MCF 10A (cell line): ENCODE data around the gene FARP1. TPM values are rescaled to one million over a fixed set of nuclear protein-coding genes. Genes with fewer than 3 reads are reported as not detected.

Experiments used
- BruUV-seq: library from RNA; stranded (reverse); fragments of 400-500 nt; replicated peaks from 2 replicates; lab custom pipeline; 2021; lab: Mats Ljungman, UMichigan
- CTCF ChIA-PET: fragments of 300-600 bp; sonication (Branson Sonifier 250); formaldehyde crosslinking; extraction: SDS; loops from one replicate; lab custom pipeline; 2021; ENCODE audit warnings: antibody characterized with exemption, inconsistent platforms; lab: Yijun Ruan, JAX
- POLR2A ChIA-PET: fragments of 300-600, 350-650 bp; sonication (Branson Sonifier 250); formaldehyde crosslinking; extraction: SDS; loops from one replicate; lab custom pipeline; 2020; ENCODE audit warnings: antibody characterized with exemption, inconsistent platforms; lab: Yijun Ruan, JAX
- DNase-seq: peaks from one replicate; pipeline ENCODE4 v3.0.0-alpha.2; 2018; ENCODE audit not compliant: unreplicated experiment
- H3K27ac Mint-ChIP-seq: one replicate; pipeline ENCODE4 v1.8.0; 2022; ENCODE audit warnings: mild to moderate bottlenecking, low read depth, mixed read lengths; ENCODE audit not compliant: unreplicated experiment
- H3K27me3 Mint-ChIP-seq: one replicate; pipeline ENCODE4 v1.8.0; 2022; ENCODE audit warnings: mixed read lengths; ENCODE audit not compliant: insufficient read depth, unreplicated experiment
- H3K36me3 Mint-ChIP-seq: one replicate; pipeline ENCODE4 v1.8.0; 2022; ENCODE audit warnings: mild to moderate bottlenecking, moderate library complexity, mixed read lengths; ENCODE audit not compliant: insufficient read depth, unreplicated experiment
- H3K4me1 Mint-ChIP-seq: one replicate; pipeline ENCODE4 v1.8.0; 2022; ENCODE audit warnings: mixed read lengths; ENCODE audit not compliant: insufficient read depth, unreplicated experiment
- H3K4me3 Mint-ChIP-seq: one replicate; pipeline ENCODE4 v1.8.0; 2022; ENCODE audit warnings: mild to moderate bottlenecking, moderate library complexity, mixed read lengths; ENCODE audit not compliant: unreplicated experiment
- H3K9me3 Mint-ChIP-seq: one replicate; pipeline ENCODE4 v1.8.0; 2022; ENCODE audit warnings: mixed read lengths; ENCODE audit not compliant: unreplicated experiment
- CTCF ChIP-seq: fragments of 200-600 bp; IDR thresholded peaks from one replicate; pipeline ENCODE4 v1.8.0; 2022; ENCODE audit warnings: antibody characterized with exemption, mild to moderate bottlenecking; ENCODE audit not compliant: unreplicated experiment
- intact Hi-C: fragments of 100-400 bp; cut with micrococcal nuclease; formaldehyde crosslinking; loops from 2 replicates; pipeline ENCODE4 v1.14.1; 2022
- total RNA-seq: library from RNA; stranded (reverse); gene quantifications from 2 replicates; pipeline ENCODE4 v1.2.3, GENCODE V29; 2022

FARP1 gene
- total RNA-seq, 1 experiment from 2014 or later: 30.1 TPM

- POLR2A ChIA-PET: no interaction called here
- CTCF ChIA-PET: no interaction called here
- no peak for DNase-seq
- no peaks in the 10 kb centered on the region for H3K27me3 Mint-ChIP-seq
- no peaks in the 10 kb centered on the region for H3K4me1 Mint-ChIP-seq
- H3K27ac Mint-ChIP-seq: no peak overlapping the region
- no peaks in the 10 kb centered on the region for H3K9me3 Mint-ChIP-seq
- no TSS peak for BruUV-seq
- H3K4me3 Mint-ChIP-seq: no peak overlapping the region
- TF ChIP-seq CTCF: no peak
- H3K36me3 Mint-ChIP-seq: no peaks in the 10 kb centered on the region
- intact Hi-C loops: no loop called here
Observed at GRCh38 chr13:98273067-98273823, 130.4 kb downstream of the FARP1 start.

- Mint-ChIP-seq H3K27ac (no peak overlapping the region), H3K36me3 (no peaks in the 10 kb centered on the region), H3K27me3 (no peaks in the 10 kb centered on the region), H3K4me3 (no peak overlapping the region), H3K4me1 (no peaks in the 10 kb centered on the region), H3K9me3 (no peaks in the 10 kb centered on the region)
- no peak for TF ChIP-seq CTCF
- ChIA-PET POLR2A (no interaction called here), CTCF (no interaction called here)
- intact Hi-C loops: no loop called here
- no peak for DNase-seq
- no TSS peak for BruUV-seq
Observed at GRCh38 chr13:98273824-98274742, 131.2 kb downstream of the FARP1 start.

GRCh38 chr13:98274921-98275487 is 132.1 kb downstream of the FARP1 start:
- POLR2A ChIA-PET: no interaction called here
- H3K4me1 Mint-ChIP-seq: no peaks in the 10 kb centered on the region
- intact Hi-C loops: no loop called here
- no TSS peak for BruUV-seq
- no peaks in the 10 kb centered on the region for H3K9me3 Mint-ChIP-seq
- TF ChIP-seq CTCF: no peak
- CTCF ChIA-PET: no interaction called here
- H3K27ac Mint-ChIP-seq: no peak overlapping the region
- no peaks in the 10 kb centered on the region for H3K36me3 Mint-ChIP-seq
- DNase-seq: no peak
- H3K27me3 Mint-ChIP-seq: no peaks in the 10 kb centered on the region
- no peak overlapping the region for H3K4me3 Mint-ChIP-seq

- H3K9me3 Mint-ChIP-seq: no peaks in the 10 kb centered on the region
- DNase-seq: no peak
- H3K36me3 Mint-ChIP-seq: peaks cover 6% of the 10 kb centered on the region
- no peak for TF ChIP-seq CTCF
- H3K27me3 Mint-ChIP-seq: no peaks in the 10 kb centered on the region
- ChIA-PET POLR2A (no interaction called here), CTCF (no interaction called here)
- BruUV-seq: no TSS peak
- intact Hi-C loops: no loop called here
- no peak overlapping the region for H3K4me3 Mint-ChIP-seq
- H3K4me1 Mint-ChIP-seq: no peaks in the 10 kb centered on the region
- H3K27ac Mint-ChIP-seq: no peak overlapping the region
Observed at GRCh38 chr13:98275681-98276171, 132.8 kb downstream of the FARP1 start.
